Measurements from ENCODE around the gene ERN1. TPM values are rescaled to one million over a fixed set of nuclear protein-coding genes. Genes with fewer than 3 reads are reported as not detected.
A peak's percentile ranks its signal among the peaks of the same experiment; 100 is the strongest.

ERN1 gene
- total RNA-seq, 1 donor from 2014 or later, result 16.7 TPM

DNA sequence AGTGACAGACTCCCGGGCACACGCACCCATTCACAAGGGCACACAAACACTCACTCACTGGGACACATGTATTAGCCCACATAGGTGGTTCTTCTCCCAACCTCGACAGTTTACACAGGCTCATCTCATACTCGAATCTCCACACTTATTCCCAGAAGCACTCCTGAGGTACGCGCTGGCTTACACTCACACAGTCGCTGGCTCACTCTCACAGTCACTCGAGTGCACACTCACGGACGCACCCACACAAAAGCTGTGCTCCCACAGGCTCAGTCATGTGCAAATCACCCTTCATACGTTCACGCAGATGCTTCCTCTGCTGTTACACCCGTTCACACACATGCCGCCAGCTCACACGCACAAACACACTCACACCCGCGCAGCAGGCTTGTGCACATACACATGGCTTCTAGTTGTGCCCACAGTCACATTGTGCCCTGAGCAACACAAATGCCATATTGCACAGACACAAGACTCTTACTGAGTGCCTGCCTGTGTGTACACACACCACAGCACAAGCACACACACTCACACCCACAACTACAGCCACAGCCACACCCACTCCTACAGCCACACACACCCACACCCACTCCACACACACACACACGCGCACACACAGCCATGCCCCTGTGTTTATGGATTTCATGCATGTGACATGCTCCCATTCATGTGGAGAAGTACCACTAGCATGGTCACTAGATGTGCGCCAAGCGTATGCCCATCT lies 140.2 kb downstream of the ERN1 start:
- DNase-seq (ENCODE audit: low spot score), result no peak
- TF ChIP-seq, protein P1, sequence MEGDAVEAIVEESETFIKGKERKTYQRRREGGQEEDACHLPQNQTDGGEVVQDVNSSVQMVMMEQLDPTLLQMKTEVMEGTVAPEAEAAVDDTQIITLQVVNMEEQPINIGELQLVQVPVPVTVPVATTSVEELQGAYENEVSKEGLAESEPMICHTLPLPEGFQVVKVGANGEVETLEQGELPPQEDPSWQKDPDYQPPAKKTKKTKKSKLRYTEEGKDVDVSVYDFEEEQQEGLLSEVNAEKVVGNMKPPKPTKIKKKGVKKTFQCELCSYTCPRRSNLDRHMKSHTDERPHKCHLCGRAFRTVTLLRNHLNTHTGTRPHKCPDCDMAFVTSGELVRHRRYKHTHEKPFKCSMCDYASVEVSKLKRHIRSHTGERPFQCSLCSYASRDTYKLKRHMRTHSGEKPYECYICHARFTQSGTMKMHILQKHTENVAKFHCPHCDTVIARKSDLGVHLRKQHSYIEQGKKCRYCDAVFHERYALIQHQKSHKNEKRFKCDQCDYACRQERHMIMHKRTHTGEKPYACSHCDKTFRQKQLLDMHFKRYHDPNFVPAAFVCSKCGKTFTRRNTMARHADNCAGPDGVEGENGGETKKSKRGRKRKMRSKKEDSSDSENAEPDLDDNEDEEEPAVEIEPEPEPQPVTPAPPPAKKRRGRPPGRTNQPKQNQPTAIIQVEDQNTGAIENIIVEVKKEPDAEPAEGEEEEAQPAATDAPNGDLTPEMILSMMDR (IDR thresholded peaks at IDR 0.05; ENCODE audit: unreplicated experiment), result no peak
- no peaks in the 10 kb centered on the region for H3K36me3 Mint-ChIP-seq (ENCODE audit: low read depth, unreplicated experiment)
- no peaks in the 10 kb centered on the region for H3K9me3 Mint-ChIP-seq (ENCODE audit: unreplicated experiment)
- peak overlapping the region; percentile 29 for H3K4me3 Mint-ChIP-seq (ENCODE audit: unreplicated experiment)
- H3K4me1 Mint-ChIP-seq (ENCODE audit: unreplicated experiment), result peaks cover 26% of the 10 kb centered on the region
- H3K27ac Mint-ChIP-seq (ENCODE audit: unreplicated experiment), result no peak overlapping the region
- H3K27me3 Mint-ChIP-seq (ENCODE audit: unreplicated experiment), result peaks cover 6% of the 10 kb centered on the region

Other genes with a start within 250 kb of the ERN1 start
- gene GH2, start 248.2 kb downstream of the ERN1 start, total RNA-seq (ENCODE audit: unreplicated experiment), result not detected
- gene CSH1, start 233.6 kb downstream of the ERN1 start, total RNA-seq (ENCODE audit: unreplicated experiment), result not detected
- gene CSHL1, start 218.9 kb downstream of the ERN1 start, total RNA-seq (ENCODE audit: unreplicated experiment), result not detected
- not detected for gene GH1, start 211.3 kb downstream of the ERN1 start, total RNA-seq (ENCODE audit: unreplicated experiment)
- 3.4 TPM for gene CD79B, start 197.8 kb downstream of the ERN1 start, total RNA-seq (ENCODE audit: unreplicated experiment)
- 0.95 TPM for gene SCN4A, start 157.2 kb downstream of the ERN1 start, total RNA-seq (ENCODE audit: unreplicated experiment)
- gene PRR29, start 131.8 kb downstream of the ERN1 start, total RNA-seq (ENCODE audit: unreplicated experiment), result 25.3 TPM
- gene ICAM2, start 109.5 kb downstream of the ERN1 start, total RNA-seq (ENCODE audit: unreplicated experiment), result 52.1 TPM
- 16.3 TPM for gene TEX2, start 133.1 kb upstream of the ERN1 start, total RNA-seq (ENCODE audit: unreplicated experiment)

All from endothelial cell (in vitro differentiated cells).